WERI-Rb-1 (cell line): ENCODE data around the gene FUT9.

Experiments used
- DNase-seq: peaks from one replicate; pipeline ENCODE4 v3.0.0-alpha.2; 2020
- H3K27ac ChIP-seq: fragments of 250-450 bp; sonication (Bioruptor Pico); 2 replicates; pipeline ENCODE4 v1.5.1; 2020; ENCODE audit warnings: mild to moderate bottlenecking, moderate library complexity
- H3K27me3 ChIP-seq: fragments of 250-450 bp; sonication (Bioruptor Pico); 2 replicates; pipeline ENCODE4 v1.5.1; 2021; ENCODE audit warnings: mild to moderate bottlenecking, low read depth, moderate library complexity; ENCODE audit not compliant: insufficient read depth, severe bottlenecking
- H3K36me3 ChIP-seq: fragments of 250-450 bp; sonication (Bioruptor Pico); 2 replicates; pipeline ENCODE4 v1.5.1; 2020; ENCODE audit warnings: mild to moderate bottlenecking, moderate library complexity
- H3K4me3 ChIP-seq: 2 replicates; pipeline ENCODE4 v1.5.1; 2011; ENCODE audit warnings: low read depth, mild to moderate bottlenecking, control low read depth, low read length
- H3K9me3 ChIP-seq: fragments of 250-450 bp; sonication (Bioruptor Pico); 2 replicates; pipeline ENCODE4 v1.5.1; 2021; ENCODE audit warnings: mild to moderate bottlenecking, moderate library complexity; ENCODE audit not compliant: severe bottlenecking
- CTCF ChIP-seq: IDR thresholded peaks from 2 replicates; pipeline ENCODE4 v1.5.1; 2011; ENCODE audit warnings: low read depth, mild to moderate bottlenecking, control low read depth, inconsistent platforms, low read length

The FUT9 gene

GRCh38 chr6:96032661-96033060 is 16.9 kb downstream of the FUT9 start:
- Histone ChIP-seq H3K27me3 (no peaks in the 10 kb centered on the region), H3K36me3 (no peaks in the 10 kb centered on the region), H3K4me3 (no peak overlapping the region), H3K9me3 (no peaks in the 10 kb centered on the region), H3K27ac (no peak overlapping the region)
- DNase-seq: no peak
- no peak for TF ChIP-seq CTCF

GRCh38 chr6:96051555-96051954 is 35.8 kb downstream of the FUT9 start:
- no peak overlapping the region for H3K4me3 ChIP-seq
- TF ChIP-seq CTCF: no peak
- H3K27me3 ChIP-seq: no peaks in the 10 kb centered on the region
- H3K27ac ChIP-seq: no peak overlapping the region
- no peaks in the 10 kb centered on the region for H3K36me3 ChIP-seq
- no peak for DNase-seq
- H3K9me3 ChIP-seq: no peaks in the 10 kb centered on the region

- DNase-seq: no peak
- H3K27me3 ChIP-seq: no peaks in the 10 kb centered on the region
- no peak overlapping the region for H3K27ac ChIP-seq
- H3K36me3 ChIP-seq: no peaks in the 10 kb centered on the region
- H3K9me3 ChIP-seq: no peaks in the 10 kb centered on the region
- H3K4me3 ChIP-seq: no peak overlapping the region
- TF ChIP-seq CTCF: no peak
Measured at GRCh38 chr6:96058082-96058481, 42.3 kb downstream of the FUT9 start.

GRCh38 chr6:96059586-96059985 is 43.8 kb downstream of the FUT9 start:
- no peak overlapping the region for H3K4me3 ChIP-seq
- no peak overlapping the region for H3K27ac ChIP-seq
- no peak for DNase-seq

GRCh38 chr6:96060249-96060648 is 44.5 kb downstream of the FUT9 start:
- no peak for TF ChIP-seq CTCF
- Histone ChIP-seq H3K36me3 (no peaks in the 10 kb centered on the region), H3K4me3 (no peak overlapping the region), H3K9me3 (no peaks in the 10 kb centered on the region), H3K27ac (no peak overlapping the region), H3K27me3 (no peaks in the 10 kb centered on the region)
- DNase-seq: no peak

More at GRCh38 chr6:96059586-96059985, 43.8 kb downstream of the FUT9 start:
- Histone ChIP-seq H3K9me3 (no peaks in the 10 kb centered on the region), H3K27me3 (no peaks in the 10 kb centered on the region), H3K36me3 (no peaks in the 10 kb centered on the region)
- no peak for TF ChIP-seq CTCF

GRCh38 chr6:96065213-96065612 is 49.4 kb downstream of the FUT9 start:
- no peak overlapping the region for H3K27ac ChIP-seq
- H3K27me3 ChIP-seq: no peaks in the 10 kb centered on the region
- H3K9me3 ChIP-seq: no peaks in the 10 kb centered on the region
- TF ChIP-seq CTCF: no peak
- no peak for DNase-seq
- no peaks in the 10 kb centered on the region for H3K36me3 ChIP-seq
- no peak overlapping the region for H3K4me3 ChIP-seq
